NCI-H2029 treated with DMSO at 0.1 percent for 48 hours (cell line): Measurements from ENCODE around the gene DBX1.
A peak's percentile ranks its signal among the peaks of the same experiment; 100 is the strongest.

ENCODE experiments used
- DNase-seq: peaks from one replicate; lab custom pipeline; 2025; lab: John Stamatoyannopoulos, UW

The DBX1 gene

DNA sequence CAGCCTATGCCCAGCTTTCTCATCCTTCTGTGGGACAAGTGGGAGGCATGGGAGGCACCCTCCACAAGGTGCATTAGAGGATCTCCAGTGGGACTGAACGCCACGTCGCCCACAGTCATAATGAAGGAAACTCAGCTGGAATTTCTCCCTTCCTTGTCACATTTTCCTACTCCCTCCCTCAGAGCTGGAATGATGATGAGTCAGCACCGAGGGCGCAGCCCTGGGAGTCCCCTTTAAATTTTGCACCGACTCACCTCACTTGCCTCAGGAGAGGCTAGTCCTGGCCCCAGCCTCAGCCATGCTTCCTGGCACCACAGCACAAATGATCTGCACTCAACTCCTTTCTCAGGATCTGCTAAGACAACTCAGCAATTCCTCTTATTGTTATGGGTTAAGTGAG is 34.3 kb downstream of the DBX1 start:
- DNase-seq = no peak

DNA sequence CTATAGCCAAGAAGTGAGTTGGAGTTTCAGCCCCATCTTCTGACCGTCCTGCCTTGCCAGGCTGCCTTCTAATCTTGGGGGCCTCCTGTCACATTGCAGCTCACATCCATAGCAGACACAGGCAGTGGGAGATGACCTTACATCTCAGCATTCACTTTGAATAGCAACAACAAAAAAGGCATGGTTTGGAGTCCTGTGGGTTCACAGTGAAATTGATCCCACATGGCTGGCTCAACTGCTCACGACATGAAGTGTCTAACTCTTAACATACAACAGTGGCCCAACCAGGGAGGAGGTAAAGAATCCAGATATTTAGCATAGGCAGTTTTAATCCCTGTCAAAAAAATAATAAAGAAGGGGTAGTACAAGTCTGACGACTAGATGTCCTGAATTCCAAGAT is 38.1 kb downstream of the DBX1 start:
- DNase-seq = no peak

DNA sequence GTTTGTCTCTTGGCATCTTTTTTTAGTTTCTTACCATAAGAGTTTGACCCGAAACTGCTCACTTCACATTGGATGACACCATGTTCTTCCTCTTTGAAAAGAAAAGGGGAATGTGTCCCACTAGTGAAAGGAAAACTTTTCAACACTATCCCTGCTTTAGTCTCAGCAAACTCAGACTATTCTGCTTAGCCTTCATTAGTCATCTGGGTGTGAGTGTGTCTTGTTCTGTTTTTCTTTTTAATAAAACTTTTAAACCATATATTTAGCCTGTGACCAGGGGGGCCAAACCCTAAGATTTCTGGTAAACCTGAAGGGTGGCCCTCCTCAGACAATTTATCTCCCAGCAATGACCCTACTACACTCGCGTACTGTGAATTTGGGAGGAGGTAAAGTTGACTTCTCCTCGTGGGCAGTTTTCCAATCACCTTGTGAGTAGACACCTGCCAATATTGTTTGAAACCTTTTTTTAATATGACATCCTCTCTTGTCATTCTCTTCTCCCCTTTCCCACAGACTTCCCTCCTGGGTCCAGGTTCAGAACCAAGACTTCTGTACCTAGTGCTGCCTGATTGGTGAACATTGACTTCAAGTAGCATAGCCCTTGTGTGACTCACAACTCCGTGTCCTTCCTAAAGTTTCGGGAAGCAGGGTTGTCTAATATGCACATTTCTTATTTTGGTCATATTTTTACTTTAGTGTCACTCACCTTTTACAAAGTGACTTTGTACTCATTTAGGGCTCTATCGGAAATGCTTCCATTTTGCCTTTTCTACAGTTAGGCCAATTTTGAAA is 39.9 kb downstream of the DBX1 start:
- no peak for DNase-seq

DNA sequence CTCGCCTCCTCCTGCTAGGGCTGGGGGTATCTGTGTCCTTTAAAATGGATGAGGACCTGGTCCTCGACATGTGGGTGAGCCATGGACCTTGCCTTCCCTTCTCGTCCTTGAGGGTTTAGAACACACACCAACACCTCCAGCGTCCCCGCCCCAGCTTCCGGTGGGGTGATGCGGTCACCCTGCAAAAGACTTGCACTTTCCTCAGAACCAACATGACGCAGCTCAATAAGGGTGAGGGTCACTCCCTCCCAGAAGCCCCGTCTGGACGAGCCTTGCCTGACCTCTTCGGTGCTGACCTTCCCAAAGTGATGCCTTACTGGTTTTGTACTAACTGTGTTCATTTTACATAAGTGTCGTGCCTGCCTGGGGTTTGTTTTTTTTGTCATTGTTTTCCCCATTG is 41.0 kb downstream of the DBX1 start:
- no peak for DNase-seq

DNA sequence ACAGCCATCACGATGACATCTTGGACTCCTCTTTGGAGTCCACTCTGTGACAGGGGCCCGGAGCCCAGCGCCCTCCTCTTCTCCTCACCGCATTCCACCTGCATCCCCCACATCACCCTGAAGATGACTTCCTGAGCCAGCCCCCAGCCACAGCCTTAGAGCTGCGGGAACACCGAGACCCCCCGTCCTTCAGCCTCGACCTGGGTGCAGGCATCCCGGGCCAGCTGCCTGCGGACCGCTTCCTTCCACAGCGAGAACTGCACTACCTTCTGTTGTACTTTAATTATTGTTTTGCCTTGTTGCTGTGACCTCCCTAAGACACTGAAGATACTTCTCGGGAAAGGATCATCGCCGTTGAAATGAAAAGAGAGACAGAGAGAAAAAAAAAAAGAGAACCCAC is 42.1 kb downstream of the DBX1 start:
- DNase-seq = no peak

DNA sequence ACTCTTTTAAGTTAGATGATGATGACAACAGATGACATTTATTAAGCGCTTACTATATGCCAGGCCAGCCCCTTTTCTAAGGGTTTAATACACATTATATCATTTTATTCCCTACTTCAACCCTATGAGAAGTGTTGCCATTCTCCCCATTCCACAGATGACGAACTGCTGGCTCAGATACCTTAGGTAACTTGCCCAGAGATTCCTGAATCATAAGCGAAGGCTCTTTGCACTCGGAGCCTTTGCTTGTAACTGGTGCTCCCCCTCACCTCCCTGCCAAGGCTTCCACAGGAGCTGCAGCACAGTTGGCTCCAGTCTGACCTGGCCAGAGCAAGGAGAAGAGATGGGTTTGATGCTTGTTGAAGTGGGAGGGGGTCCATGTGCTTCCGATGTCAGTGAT is 43.0 kb downstream of the DBX1 start:
- DNase-seq = no peak

DNA sequence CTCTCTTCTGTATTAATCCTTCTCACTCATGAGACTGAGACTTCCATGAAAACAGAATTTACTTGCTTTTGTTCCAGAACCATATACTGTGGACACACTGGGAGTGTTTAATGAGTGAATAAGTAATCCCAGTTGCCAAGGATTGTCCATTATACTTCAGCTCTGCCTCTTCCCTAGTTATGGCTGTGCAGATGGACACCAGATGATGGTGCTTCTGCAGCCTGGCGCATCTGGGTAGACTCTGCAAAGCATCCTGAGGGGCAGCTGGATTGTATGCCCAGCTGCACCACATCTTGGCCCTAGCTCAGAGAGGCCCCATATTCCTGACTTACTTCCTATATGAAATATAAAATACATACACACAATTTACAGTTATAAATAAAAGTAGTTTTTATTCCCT is 43.5 kb downstream of the DBX1 start:
- DNase-seq = no peak

DNA sequence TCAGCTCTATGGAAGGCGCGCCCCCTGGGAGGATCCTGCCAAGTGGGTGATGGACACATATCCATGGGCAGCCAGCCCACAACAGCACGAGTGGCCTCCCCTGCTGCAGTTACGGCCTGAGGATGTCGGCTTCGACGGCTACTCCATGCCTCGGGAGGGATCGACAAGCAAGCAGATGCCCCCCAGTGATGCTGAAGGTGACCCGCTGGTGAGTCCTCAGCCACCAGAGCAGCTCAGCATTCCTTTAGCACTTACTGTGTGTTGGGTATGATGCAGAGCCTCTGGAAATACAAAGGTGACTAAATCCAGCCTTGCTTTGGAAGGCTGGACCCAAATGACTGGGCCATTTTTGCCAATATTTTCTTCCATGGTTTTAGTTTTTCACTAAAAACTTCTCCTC is 45.7 kb downstream of the DBX1 start:
- DNase-seq = no peak

DNA sequence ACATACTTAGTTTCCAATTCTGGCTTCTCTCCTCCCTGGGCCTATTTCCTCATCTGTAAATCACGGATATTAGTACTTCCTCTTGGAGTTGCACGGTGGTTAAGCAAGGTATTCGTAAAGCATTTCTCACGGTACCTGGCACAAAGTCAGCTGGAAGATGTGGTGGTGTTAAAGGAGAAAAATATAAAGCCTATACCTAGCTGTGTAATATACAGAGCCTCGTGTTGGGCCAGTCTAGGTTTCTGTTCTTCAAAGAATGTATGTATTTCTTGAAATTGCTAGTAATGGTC is 47.2 kb downstream of the DBX1 start:
- DNase-seq = no peak

DNA sequence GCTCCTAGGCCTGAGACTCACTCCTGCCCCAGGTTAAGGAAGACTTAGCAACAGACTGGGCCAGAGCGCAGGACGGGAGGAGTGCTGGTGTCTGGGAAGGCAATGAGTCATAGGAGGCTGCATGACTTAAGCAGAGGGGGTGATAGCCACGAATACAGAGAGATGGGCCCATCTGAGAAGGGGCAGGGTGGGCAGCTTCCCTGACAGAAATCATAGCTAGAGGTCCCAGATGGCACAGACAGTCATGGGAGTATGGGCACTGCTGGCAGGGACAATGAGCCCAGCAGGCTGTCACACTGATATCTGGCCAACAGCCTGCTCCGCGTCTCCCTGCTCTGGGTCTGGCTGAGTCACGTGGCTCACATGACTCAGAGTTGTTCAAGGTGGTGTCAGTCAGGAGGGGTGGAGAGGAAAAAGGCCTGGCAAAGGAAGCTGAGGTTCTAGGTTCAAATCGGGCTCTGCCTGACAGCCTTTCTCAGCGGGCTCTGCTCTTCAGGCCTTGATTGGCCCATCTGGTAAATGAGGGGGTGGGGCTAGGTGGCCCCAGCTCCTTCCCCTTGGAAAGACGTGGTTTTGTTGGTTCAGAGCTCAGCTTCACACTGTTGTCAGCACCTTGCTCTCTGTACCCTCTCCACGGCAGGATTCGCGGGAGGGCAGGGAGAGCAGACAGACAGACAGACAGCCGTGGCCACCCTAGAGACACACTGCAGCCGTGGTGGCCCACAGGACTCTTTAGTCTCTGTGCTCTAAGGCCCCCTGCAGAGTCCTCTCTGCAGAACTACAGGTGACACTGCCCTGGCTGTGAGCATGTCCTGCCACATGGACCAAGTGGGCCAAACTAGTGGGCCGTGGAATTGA is 47.8 kb downstream of the DBX1 start:
- no peak for DNase-seq

DNA sequence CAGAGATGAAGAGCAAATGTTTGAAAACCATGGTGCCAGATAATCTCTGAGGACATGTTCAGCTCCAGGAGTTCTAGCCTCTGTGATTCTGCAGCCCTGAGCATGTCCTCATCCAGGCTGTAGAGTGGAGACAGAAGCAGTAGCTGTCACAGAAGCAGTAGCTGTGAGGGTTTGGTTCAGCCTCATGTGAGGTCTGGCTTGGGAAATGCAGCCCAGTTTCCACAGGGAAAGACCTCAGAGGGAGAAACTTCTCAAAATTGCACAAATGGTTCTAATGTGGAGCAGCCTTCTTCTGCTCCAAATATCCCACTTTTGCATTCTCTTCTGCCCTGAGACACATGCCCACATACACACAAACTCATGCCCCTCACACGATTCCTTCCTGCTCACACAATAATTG is 48.4 kb downstream of the DBX1 start:
- DNase-seq = no peak

DNA sequence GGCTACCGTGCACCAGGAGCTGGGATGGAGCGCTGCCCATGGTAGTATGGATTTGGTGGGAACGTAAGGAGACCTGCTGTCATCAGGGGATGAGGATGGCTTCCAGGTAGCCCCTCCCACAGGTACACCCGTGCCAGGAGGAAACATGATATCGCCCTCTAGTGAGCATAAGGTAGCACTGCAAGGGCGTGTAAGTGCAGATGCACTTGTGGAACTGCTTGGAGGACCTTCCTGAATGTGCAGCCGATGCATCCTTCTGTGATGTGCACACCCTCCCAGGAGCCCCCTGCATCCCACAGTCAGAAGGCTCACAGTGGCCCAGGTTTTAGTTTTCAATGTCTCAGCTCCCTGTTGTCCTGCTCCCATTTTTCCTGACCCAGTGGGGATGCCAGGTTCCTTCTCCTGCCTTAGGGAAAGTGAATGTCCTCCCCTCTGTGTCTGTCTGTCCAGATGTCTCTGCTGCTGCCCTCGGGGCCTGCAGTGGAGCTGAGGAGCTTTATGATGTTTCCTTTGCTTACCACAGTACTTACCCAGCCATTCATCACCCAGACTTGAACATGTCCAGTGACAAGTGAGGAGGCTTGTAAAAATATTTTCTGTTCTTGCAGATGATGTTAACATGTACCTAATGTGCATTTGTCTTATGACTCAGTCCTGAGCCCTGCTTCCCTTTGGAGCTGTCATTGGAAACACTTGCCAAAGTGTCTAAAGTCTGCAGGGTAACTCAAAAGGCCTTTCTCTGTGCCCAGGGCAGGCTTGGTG is 49.2 kb downstream of the DBX1 start:
- DNase-seq = peak; percentile 81

DNA sequence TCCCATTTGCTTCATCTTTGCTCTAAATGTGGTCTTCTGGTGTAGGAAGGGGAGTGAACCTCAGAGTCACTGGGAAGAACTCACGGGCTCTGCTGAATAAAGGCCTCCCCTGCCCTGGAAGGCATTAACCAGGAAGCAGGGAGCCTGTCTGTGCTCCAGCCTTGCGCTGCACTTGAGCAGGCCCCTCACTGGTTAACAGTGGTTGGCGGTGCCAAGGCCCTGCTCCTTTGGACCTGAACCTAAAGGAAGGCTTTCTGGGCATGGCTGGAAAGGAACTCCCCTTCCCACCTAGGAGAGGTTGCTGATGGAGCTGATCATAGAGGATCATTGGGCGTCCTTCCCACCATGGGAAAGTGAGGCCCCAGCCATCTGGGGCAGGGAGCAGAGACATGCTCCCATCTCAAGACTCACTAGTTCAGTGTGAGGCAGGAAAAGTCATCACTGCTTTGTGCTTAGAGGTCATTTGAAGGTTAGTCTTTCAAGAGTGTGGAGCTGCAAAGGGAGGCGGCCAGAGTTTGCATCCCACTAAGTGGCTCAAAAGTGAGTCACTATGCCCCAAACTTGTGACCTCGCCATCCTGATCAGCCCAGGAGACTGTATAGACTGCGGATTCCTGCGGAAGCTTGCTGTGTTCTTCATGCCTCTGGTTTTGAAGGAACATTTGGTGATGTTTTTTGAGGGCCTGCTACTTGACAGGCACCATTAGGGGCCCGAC is 50.4 kb downstream of the DBX1 start:
- no peak for DNase-seq
